HCT116 (cell line): Measurements from ENCODE around the gene BCAN. TPM values are rescaled to one million over a fixed set of nuclear protein-coding genes. Genes with fewer than 3 reads are reported as not detected.
A peak's percentile ranks its signal among the peaks of the same experiment; 100 is the strongest.

Source experiments
- ATAC-seq: fragments of 200-7000 bp; cut with Tn5 transposase; 2 replicates; pipeline ENCODE4 v1.9.1; 2020; ENCODE audit warnings: mild to moderate bottlenecking, moderate library complexity
- BruUV-seq: library from RNA; stranded (reverse); fragments of 400-500 nt; replicated peaks from 2 replicates; lab custom pipeline; 2021; lab: Mats Ljungman, UMichigan
- CTCF ChIA-PET: fragments of 300-600 bp; sonication (Branson Sonifier 250); formaldehyde crosslinking; loops from one replicate; lab custom pipeline; 2021; ENCODE audit warnings: antibody characterized with exemption; lab: Charles Lee
- POLR2A ChIA-PET: fragments of 300-600, 350-600 bp; sonication (Branson Sonifier 250); formaldehyde crosslinking; loops from one replicate; lab custom pipeline; 2021; ENCODE audit warnings: antibody characterized with exemption; lab: Charles Lee
- RAD21 ChIA-PET, 2 experiments: fragments of 300-600 bp; sonication (Branson Sonifier 250); formaldehyde crosslinking; loops; one replicate each; lab custom pipeline; 2023; ENCODE audit warnings: low total read pairs in 2 of 2; ENCODE audit not compliant: uncharacterized antibody in 2 of 2, unreplicated experiment in 2 of 2, low non-redundant PET in 1 of 2; lab: Charles Lee
- DNase-seq: peaks from one replicate; pipeline ENCODE4 v3.0.0-alpha.2; 2010; ENCODE audit warnings: low read depth, low spot score
- H2AFZ ChIP-seq: fragments of 200-600 bp; shearing (Covaris generic), sonication (generic); 2 replicates; pipeline ENCODE4 v1.6.1; 2017; ENCODE audit warnings: low read depth, mixed run types, mixed read lengths, antibody characterized with exemption, low read length; ENCODE audit not compliant: poor library complexity, severe bottlenecking
- H3K27ac ChIP-seq: 2 replicates; pipeline ENCODE4 v1.5.1; 2012; ENCODE audit warnings: low read depth, low read length
- H3K27me3 ChIP-seq: fragments of 200-600 bp; sonication (generic); 2 replicates; pipeline ENCODE4 v1.6.1; 2016; ENCODE audit warnings: mixed run types, low read length, mixed read lengths; ENCODE audit not compliant: insufficient read depth
- H3K36me3 ChIP-seq, 2 experiments: fragments of 200-500 bp in 1 of 2; fragments of 200-600 bp in 1 of 2; sonication (Bioruptor generic) in 1 of 2; sonication (generic) in 1 of 2; 2 replicates each; pipeline versions ENCODE4 v1.5.1 to v1.6.1; 2014 to 2016; ENCODE audit warnings: low read length in 2 of 2, inconsistent platforms in 1 of 2, mixed read lengths in 1 of 2, mixed run types in 1 of 2; ENCODE audit not compliant: insufficient read depth in 2 of 2, control insufficient read depth in 1 of 2
- H3K4me1 ChIP-seq, 2 experiments: fragments of 200-600 bp in 1 of 2; sonication (generic) in 1 of 2; 2 replicates each; pipeline versions ENCODE4 v1.5.1 to v1.6.1; 2012 to 2017; ENCODE audit warnings: low read length in 2 of 2, inconsistent platforms in 1 of 2, mild to moderate bottlenecking in 1 of 2, mixed read lengths in 1 of 2, mixed run types in 1 of 2, moderate library complexity in 1 of 2; ENCODE audit not compliant: insufficient read depth in 2 of 2, control insufficient read depth in 1 of 2
- H3K4me2 ChIP-seq: fragments of 200-600 bp; sonication (generic); 2 replicates; pipeline ENCODE4 v1.6.1; 2017; ENCODE audit warnings: mixed run types, low read length, mixed read lengths
- H3K4me3 ChIP-seq, 2 experiments: fragments of 200-600 bp in 1 of 2; sonication (generic) in 1 of 2; replicated peaks in 1 of 2; 2 replicates each; pipeline ENCODE4 v1.5.1; 2011 to 2016; ENCODE audit warnings: low read length in 2 of 2, control low read depth in 1 of 2, low read depth in 1 of 2, mild to moderate bottlenecking in 1 of 2, mixed read lengths in 1 of 2, mixed run types in 1 of 2
- H3K79me2 ChIP-seq: fragments of 200-600 bp; sonication (generic); 2 replicates; pipeline ENCODE4 v1.6.1; 2017; ENCODE audit warnings: mild to moderate bottlenecking, mixed run types, low read length, moderate library complexity, mixed read lengths; ENCODE audit not compliant: insufficient read depth
- H3K9ac ChIP-seq: fragments of 200-600 bp; sonication (generic); 2 replicates; pipeline ENCODE4 v1.6.1; 2016; ENCODE audit warnings: low read length, mixed read lengths
- H3K9me2 ChIP-seq: fragments of 200-600 bp; sonication (generic), shearing (Covaris generic); 2 replicates; pipeline ENCODE4 v1.6.1; 2017; ENCODE audit warnings: mixed run types, mild to moderate bottlenecking, moderate library complexity; ENCODE audit not compliant: insufficient read depth
- H3K9me3 ChIP-seq, 2 experiments: fragments of 200-500 bp in 1 of 2; fragments of 200-600 bp in 1 of 2; sonication (Bioruptor generic) in 1 of 2; sonication (generic) in 1 of 2; 2 replicates each; pipeline ENCODE4 v1.6.1; 2014 to 2017; ENCODE audit warnings: low read length in 2 of 2, mixed read lengths in 2 of 2, inconsistent platforms in 1 of 2, low read depth in 1 of 2, mild to moderate bottlenecking in 1 of 2, mixed run types in 1 of 2, moderate library complexity in 1 of 2; ENCODE audit not compliant: control insufficient read depth in 1 of 2, insufficient read depth in 1 of 2
- H4K20me1 ChIP-seq: fragments of 200-600 bp; sonication (generic), shearing (Covaris generic); 2 replicates; pipeline ENCODE4 v1.6.1; 2017; ENCODE audit warnings: mixed run types, mild to moderate bottlenecking, moderate library complexity; ENCODE audit not compliant: insufficient read depth
- RAD21 ChIP-seq: IDR thresholded peaks from 2 replicates; pipeline ENCODE4 v1.6.1; 2012; ENCODE audit warnings: low read depth, mild to moderate bottlenecking
- TCF7L2 ChIP-seq: IDR thresholded peaks from 2 replicates; pipeline ENCODE4 v1.7.0; 2011; ENCODE audit warnings: borderline replicate concordance, inconsistent platforms; ENCODE audit not compliant: insufficient read depth, insufficient read length; ENCODE audit errors: extremely low read depth
- ZNF274 ChIP-seq: fragments of 200-500 bp; sonication (Bioruptor generic); IDR thresholded peaks from 2 replicates; pipeline ENCODE4 v1.6.1; 2014; ENCODE audit warnings: mild to moderate bottlenecking, low read depth, low read length, inconsistent platforms
- intact Hi-C: fragments of 100-400 bp; cut with micrococcal nuclease; formaldehyde crosslinking; loops from 2 replicates; pipeline ENCODE4 v1.10.0; 2022
- total RNA-seq: library from RNA; stranded (reverse); gene quantifications from one replicate; pipeline ENCODE4 v1.2.1, GENCODE V29; 2021; ENCODE audit not compliant: unreplicated experiment
- TF ChIP-seq, protein P1 (sequence below): IDR thresholded peaks from 2 replicates; pipeline ENCODE4 v1.6.1; 2012
- TF ChIP-seq, protein P2 (sequence below): IDR thresholded peaks from 2 replicates; pipeline ENCODE4 v1.6.1; 2012
- TF ChIP-seq, protein P3 (sequence below), 3 experiments: fragments of 200-600 bp in 1 of 3; sonication (generic) in 1 of 3; IDR thresholded peaks in 2 of 3; conservative IDR thresholded peaks in 1 of 3; 2 replicates each; pipeline ENCODE4 v1.5.1; 2012 to 2017; ENCODE audit warnings: low read depth in 2 of 3, low read length in 2 of 3, antibody characterized with exemption in 1 of 3, borderline replicate concordance in 1 of 3, control low read depth in 1 of 3, mild to moderate bottlenecking in 1 of 3, mixed read lengths in 1 of 3, mixed run types in 1 of 3, moderate library complexity in 1 of 3; ENCODE audit not compliant: insufficient read depth in 1 of 3

Gene BCAN
- total RNA-seq, 1 experiment from 2014 or later = not detected

DNA sequence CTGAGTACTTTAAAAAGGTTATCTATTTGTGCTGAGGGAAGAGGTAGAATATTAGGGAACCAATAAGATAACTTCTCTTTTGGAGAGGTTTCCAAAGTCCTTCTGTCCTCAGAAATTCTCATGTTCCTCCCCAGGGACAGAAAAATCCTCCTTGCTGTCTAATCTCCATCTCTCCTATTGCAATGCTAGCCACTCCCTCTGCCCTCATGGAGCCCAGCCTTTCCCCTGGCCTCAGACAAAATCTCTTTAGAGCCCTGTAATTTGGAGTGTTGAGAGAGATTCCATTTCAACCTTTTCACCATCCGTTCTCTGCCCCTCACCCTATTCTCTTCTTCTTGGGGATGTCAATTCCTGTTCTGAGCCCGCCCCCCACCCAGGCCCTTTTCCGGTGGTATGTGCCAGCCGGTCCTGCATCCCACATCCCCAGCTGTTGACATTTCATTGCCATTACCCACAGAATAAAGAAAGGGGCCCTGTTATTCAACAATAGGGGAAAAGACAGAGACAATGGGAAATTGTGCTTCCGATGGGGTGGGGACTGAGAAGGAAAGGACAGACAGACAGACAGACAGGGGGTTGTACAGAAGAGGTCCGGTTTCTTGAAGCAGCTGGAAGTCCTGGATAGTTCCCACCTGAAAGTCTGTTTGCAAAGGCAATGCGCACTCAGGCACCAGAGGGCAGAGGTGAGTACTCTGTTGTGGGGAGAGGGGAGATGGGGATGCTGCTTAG lies 22.9 kb upstream of the BCAN start, which contains the start of gene HAPLN2:
HAPLN2 (plus strand) TSS at position 563 of the 729 bp plus-strand sequence. CDS start 4,076 bp downstream, outside the sequence.
- ChIA-PET RAD21 (no interaction called here), POLR2A (interaction anchor here (0.8 kb wide), 1 partner anchor 17 kb away, joined by 3 read pairs; no protein-coding TSS in a partner anchor), CTCF (interaction anchor here (0.6 to 2.0 kb wide), 6 partner anchors 8 to 271 kb away, joined by 3 to 13 read pairs (median 4); partner anchors contain the start of genes NAXE and NES)
- no peaks in the 10 kb centered on the region for H3K79me2 ChIP-seq
- H3K4me2 ChIP-seq = no peak within 1 kb of the TSS
- H3K9me3 ChIP-seq = no peaks in the 10 kb centered on the region
- H3K27me3 ChIP-seq = no peaks in the 10 kb centered on the region
- TF ChIP-seq ZNF274 = no peak
- no peak for TF ChIP-seq TCF7L2
- TF ChIP-seq, protein P1, sequence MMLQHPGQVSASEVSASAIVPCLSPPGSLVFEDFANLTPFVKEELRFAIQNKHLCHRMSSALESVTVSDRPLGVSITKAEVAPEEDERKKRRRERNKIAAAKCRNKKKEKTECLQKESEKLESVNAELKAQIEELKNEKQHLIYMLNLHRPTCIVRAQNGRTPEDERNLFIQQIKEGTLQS = no peak
- TF ChIP-seq, protein P2, sequence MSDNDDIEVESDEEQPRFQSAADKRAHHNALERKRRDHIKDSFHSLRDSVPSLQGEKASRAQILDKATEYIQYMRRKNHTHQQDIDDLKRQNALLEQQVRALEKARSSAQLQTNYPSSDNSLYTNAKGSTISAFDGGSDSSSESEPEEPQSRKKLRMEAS = no peak
- TF ChIP-seq RAD21 = peak; percentile 35
- TF ChIP-seq, protein P3, sequence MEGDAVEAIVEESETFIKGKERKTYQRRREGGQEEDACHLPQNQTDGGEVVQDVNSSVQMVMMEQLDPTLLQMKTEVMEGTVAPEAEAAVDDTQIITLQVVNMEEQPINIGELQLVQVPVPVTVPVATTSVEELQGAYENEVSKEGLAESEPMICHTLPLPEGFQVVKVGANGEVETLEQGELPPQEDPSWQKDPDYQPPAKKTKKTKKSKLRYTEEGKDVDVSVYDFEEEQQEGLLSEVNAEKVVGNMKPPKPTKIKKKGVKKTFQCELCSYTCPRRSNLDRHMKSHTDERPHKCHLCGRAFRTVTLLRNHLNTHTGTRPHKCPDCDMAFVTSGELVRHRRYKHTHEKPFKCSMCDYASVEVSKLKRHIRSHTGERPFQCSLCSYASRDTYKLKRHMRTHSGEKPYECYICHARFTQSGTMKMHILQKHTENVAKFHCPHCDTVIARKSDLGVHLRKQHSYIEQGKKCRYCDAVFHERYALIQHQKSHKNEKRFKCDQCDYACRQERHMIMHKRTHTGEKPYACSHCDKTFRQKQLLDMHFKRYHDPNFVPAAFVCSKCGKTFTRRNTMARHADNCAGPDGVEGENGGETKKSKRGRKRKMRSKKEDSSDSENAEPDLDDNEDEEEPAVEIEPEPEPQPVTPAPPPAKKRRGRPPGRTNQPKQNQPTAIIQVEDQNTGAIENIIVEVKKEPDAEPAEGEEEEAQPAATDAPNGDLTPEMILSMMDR (IDR thresholded peaks at IDR 0.05 in 2 of 3, conservative IDR thresholded peaks at IDR 0.05 in 1 of 3; ENCODE audit: borderline replicate concordance in 1 of 3, insufficient read depth in 1 of 3, low read depth in 2 of 3, low read length in 2 of 3) = peak; percentile 22 to 80 (median 61); a peak in 5 of 6 replicates
- no peaks in the 10 kb centered on the region for H3K9me2 ChIP-seq
- no peak within 1 kb of the TSS for H3K27ac ChIP-seq
- H2AFZ ChIP-seq = no peak within 1 kb of the TSS
- intact Hi-C loops = no loop called here
- BruUV-seq = no TSS peak
- peak; percentile 84 for ATAC-seq
- no peak for DNase-seq
- no peaks in the 10 kb centered on the region for H4K20me1 ChIP-seq
- no peak within 1 kb of the TSS for H3K4me3 ChIP-seq
- no peaks in the 10 kb centered on the region for H3K36me3 ChIP-seq
- peaks cover 8 to 11% of the 10 kb centered on the region in 2 experiments for H3K4me1 ChIP-seq
- no peak within 1 kb of the TSS for H3K9ac ChIP-seq
